CD4-positive, alpha-beta T cell (primary cell): ENCODE results near the gene FIBCD1. TPM values are rescaled to one million over a fixed set of nuclear protein-coding genes. Genes with fewer than 3 reads are reported as not detected.

Experiments used
- ATAC-seq: fragments of 200-7000 bp; cut with Tn5 transposase; one replicate; pipeline ENCODE4 v1.10.0; 2022; ENCODE audit warnings: mild to moderate bottlenecking; ENCODE audit not compliant: poor library complexity
- CTCF ChIA-PET: fragments of 350-600 bp; sonication (Branson Sonifier 250); formaldehyde crosslinking; loops from one replicate; lab custom pipeline; 2021; ENCODE audit warnings: antibody characterized with exemption, inconsistent platforms; lab: Charles Lee
- POLR2A ChIA-PET: fragments of 350-600 bp; sonication (Branson Sonifier 250); formaldehyde crosslinking; loops from one replicate; lab custom pipeline; 2021; ENCODE audit warnings: antibody characterized with exemption, inconsistent platforms; lab: Charles Lee
- DNase-seq, 14 experiments: peaks; one replicate each; pipeline ENCODE4 v3.0.0-alpha.2; 2013 to 2020; ENCODE audit warnings: mixed read lengths in 2 of 14
- H3K27ac ChIP-seq, 2 donors: one replicate each; pipeline versions ENCODE4 v1.5.1 to v1.7.0; 2013; ENCODE audit warnings: low read length in 2 of 2, low read depth in 1 of 2, mild to moderate bottlenecking in 1 of 2
- H3K27me3 ChIP-seq, 2 experiments: 1 replicate in 1 of 2; 2 replicates in 1 of 2; pipeline versions ENCODE4 v1.6.1 to v1.7.0; 2013; ENCODE audit warnings: low read length in 2 of 2, control low read depth in 1 of 2, mild to moderate bottlenecking in 1 of 2, moderate library complexity in 1 of 2; ENCODE audit not compliant: insufficient read depth in 2 of 2, control insufficient read depth in 1 of 2
- H3K36me3 ChIP-seq: one replicate; pipeline ENCODE4 v1.6.1; 2013; ENCODE audit warnings: low read length, control low read depth; ENCODE audit not compliant: insufficient read depth
- H3K4me1 ChIP-seq: one replicate; pipeline ENCODE4 v1.6.1; 2013; ENCODE audit warnings: low read length, control low read depth; ENCODE audit not compliant: insufficient read depth
- H3K4me3 ChIP-seq: one replicate; pipeline ENCODE4 v1.5.1; 2013; ENCODE audit warnings: mild to moderate bottlenecking, low read length, moderate library complexity
- H3K9me3 ChIP-seq, 2 experiments: 1 replicate in 1 of 2; 2 replicates in 1 of 2; pipeline versions ENCODE4 v1.6.1 to v1.7.0; 2013; ENCODE audit warnings: low read length in 2 of 2, mild to moderate bottlenecking in 2 of 2, control low read depth in 1 of 2, moderate library complexity in 1 of 2; ENCODE audit not compliant: control insufficient read depth in 1 of 2, insufficient read depth in 1 of 2
- H3K27ac Mint-ChIP-seq: one replicate; pipeline ENCODE4 v1.8.0; 2020; ENCODE audit warnings: mixed read lengths
- H3K27me3 Mint-ChIP-seq: one replicate; pipeline ENCODE4 v1.8.0; 2021; ENCODE audit warnings: mixed read lengths
- H3K36me3 Mint-ChIP-seq: one replicate; pipeline ENCODE4 v1.8.0; 2021; ENCODE audit warnings: low read depth, mixed read lengths
- H3K4me1 Mint-ChIP-seq: one replicate; pipeline ENCODE4 v1.8.0; 2021; ENCODE audit warnings: low read depth, mixed read lengths
- H3K4me3 Mint-ChIP-seq: one replicate; pipeline ENCODE4 v1.8.0; 2020; ENCODE audit warnings: mild to moderate bottlenecking, mixed read lengths
- H3K9me3 Mint-ChIP-seq: one replicate; pipeline ENCODE4 v1.8.0; 2020; ENCODE audit warnings: mixed read lengths
- intact Hi-C, 2 experiments: fragments of 100-400 bp; cut with DNase I in 1 of 2; cut with micrococcal nuclease in 1 of 2; formaldehyde crosslinking; loops; one replicate each; pipeline versions ENCODE4 v1.15.1 to v1.9.0; 2023 to 2025; cut with DNase I, micrococcal nuclease
- total RNA-seq, 174 experiments: library from RNA in 2 of 174; stranded (reverse) in 2 of 174; gene quantifications; one replicate each; pipeline ENCODE4 v1.2.3 and lab custom pipeline; 2021 to 2026
- TF ChIP-seq, protein P1 (sequence below): fragments of 200-600 bp; IDR thresholded peaks from one replicate; pipeline ENCODE4 v1.8.0; 2022; ENCODE audit warnings: antibody characterized with exemption, mild to moderate bottlenecking

Gene FIBCD1
- total RNA-seq, 2 experiments from 2014 or later: not detected

DNA sequence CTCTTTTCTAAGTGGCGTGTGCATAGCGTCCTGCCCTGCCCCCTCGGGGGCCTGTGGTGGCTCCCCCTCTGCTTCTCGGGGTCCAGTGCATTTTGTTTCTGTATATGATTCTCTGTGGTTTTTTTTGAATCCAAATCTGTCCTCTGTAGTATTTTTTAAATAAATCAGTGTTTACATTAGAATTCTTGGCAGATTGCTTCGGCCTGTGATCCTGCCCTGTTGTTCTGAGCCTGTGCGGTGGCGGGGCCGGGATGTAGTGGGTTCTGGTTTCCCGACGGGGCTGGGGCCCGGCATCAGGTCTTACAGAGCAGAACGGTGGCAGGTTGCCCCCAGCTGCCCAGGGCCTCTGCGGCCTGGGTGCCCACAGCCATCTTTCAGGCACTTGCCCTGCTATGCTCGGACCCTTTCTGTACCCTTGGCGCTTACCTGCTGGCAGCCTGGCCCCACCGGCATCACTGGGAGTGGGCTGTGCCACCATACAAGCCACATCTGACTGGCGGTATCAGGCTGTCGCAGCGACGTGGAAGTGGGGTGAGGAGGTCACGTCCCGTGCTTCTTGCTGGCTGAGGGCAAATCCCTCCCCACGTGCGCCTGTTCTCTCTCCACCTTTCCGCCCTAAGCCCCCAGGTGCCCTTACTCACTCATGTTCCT is 51.4 kb downstream of the FIBCD1 start:
- H3K27ac ChIP-seq: no peak overlapping the region
- H3K9me3 ChIP-seq: no peaks in the 10 kb centered on the region
- no peak overlapping the region for H3K4me3 Mint-ChIP-seq
- peaks cover 40% of the 10 kb centered on the region for H3K36me3 ChIP-seq
- no peak for ATAC-seq
- no peaks in the 10 kb centered on the region for H3K4me1 Mint-ChIP-seq
- H3K27me3 ChIP-seq: no peaks in the 10 kb centered on the region
- POLR2A ChIA-PET: no interaction called here
- H3K27me3 Mint-ChIP-seq: no peaks in the 10 kb centered on the region
- CTCF ChIA-PET: interaction anchor here (0.6 kb wide), 1 partner anchor 651 kb away, joined by 3 read pairs; no protein-coding TSS in a partner anchor
- TF ChIP-seq, protein P1, sequence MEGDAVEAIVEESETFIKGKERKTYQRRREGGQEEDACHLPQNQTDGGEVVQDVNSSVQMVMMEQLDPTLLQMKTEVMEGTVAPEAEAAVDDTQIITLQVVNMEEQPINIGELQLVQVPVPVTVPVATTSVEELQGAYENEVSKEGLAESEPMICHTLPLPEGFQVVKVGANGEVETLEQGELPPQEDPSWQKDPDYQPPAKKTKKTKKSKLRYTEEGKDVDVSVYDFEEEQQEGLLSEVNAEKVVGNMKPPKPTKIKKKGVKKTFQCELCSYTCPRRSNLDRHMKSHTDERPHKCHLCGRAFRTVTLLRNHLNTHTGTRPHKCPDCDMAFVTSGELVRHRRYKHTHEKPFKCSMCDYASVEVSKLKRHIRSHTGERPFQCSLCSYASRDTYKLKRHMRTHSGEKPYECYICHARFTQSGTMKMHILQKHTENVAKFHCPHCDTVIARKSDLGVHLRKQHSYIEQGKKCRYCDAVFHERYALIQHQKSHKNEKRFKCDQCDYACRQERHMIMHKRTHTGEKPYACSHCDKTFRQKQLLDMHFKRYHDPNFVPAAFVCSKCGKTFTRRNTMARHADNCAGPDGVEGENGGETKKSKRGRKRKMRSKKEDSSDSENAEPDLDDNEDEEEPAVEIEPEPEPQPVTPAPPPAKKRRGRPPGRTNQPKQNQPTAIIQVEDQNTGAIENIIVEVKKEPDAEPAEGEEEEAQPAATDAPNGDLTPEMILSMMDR: no peak
- H3K27ac Mint-ChIP-seq: no peak overlapping the region
- intact Hi-C loops: no loop called here
- DNase-seq: no peak
- H3K36me3 Mint-ChIP-seq: peaks cover 55% of the 10 kb centered on the region
- no peaks in the 10 kb centered on the region for H3K4me1 ChIP-seq
- no peaks in the 10 kb centered on the region for H3K9me3 Mint-ChIP-seq
- H3K4me3 ChIP-seq: no peak overlapping the region

DNA sequence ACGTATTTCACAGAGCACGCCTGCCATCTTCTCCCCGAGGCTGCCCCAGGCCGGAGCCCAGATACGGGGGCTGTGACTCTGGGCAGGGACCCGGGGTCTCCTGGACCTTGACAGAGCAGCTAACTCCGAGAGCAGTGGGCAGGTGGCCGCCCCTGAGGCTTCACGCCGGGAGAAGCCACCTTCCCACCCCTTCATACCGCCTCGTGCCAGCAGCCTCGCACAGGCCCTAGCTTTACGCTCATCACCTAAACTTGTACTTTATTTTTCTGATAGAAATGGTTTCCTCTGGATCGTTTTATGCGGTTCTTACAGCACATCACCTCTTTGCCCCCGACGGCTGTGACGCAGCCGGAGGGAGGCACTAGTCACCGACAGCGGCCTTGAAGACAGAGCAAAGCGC is 52.1 kb downstream of the FIBCD1 start:
- ChIA-PET POLR2A (no interaction called here), CTCF (interaction anchor here (0.6 kb wide), 1 partner anchor 650 kb away, joined by 3 read pairs; no protein-coding TSS in a partner anchor)
- DNase-seq: no peak
- peaks cover 59% of the 10 kb centered on the region for H3K36me3 Mint-ChIP-seq
- H3K27ac ChIP-seq: no peak overlapping the region
- H3K4me3 ChIP-seq: no peak overlapping the region
- no peaks in the 10 kb centered on the region for H3K27me3 Mint-ChIP-seq
- no peak overlapping the region for H3K4me3 Mint-ChIP-seq
- H3K4me1 Mint-ChIP-seq: no peaks in the 10 kb centered on the region
- peaks cover 43% of the 10 kb centered on the region for H3K36me3 ChIP-seq
- H3K27me3 ChIP-seq: no peaks in the 10 kb centered on the region
- no peak overlapping the region for H3K27ac Mint-ChIP-seq
- H3K9me3 ChIP-seq: no peaks in the 10 kb centered on the region
- intact Hi-C loops: no loop called here
- no peak for ATAC-seq
- no peaks in the 10 kb centered on the region for H3K4me1 ChIP-seq
- no peaks in the 10 kb centered on the region for H3K9me3 Mint-ChIP-seq
- TF ChIP-seq, protein P1: no peak

DNA sequence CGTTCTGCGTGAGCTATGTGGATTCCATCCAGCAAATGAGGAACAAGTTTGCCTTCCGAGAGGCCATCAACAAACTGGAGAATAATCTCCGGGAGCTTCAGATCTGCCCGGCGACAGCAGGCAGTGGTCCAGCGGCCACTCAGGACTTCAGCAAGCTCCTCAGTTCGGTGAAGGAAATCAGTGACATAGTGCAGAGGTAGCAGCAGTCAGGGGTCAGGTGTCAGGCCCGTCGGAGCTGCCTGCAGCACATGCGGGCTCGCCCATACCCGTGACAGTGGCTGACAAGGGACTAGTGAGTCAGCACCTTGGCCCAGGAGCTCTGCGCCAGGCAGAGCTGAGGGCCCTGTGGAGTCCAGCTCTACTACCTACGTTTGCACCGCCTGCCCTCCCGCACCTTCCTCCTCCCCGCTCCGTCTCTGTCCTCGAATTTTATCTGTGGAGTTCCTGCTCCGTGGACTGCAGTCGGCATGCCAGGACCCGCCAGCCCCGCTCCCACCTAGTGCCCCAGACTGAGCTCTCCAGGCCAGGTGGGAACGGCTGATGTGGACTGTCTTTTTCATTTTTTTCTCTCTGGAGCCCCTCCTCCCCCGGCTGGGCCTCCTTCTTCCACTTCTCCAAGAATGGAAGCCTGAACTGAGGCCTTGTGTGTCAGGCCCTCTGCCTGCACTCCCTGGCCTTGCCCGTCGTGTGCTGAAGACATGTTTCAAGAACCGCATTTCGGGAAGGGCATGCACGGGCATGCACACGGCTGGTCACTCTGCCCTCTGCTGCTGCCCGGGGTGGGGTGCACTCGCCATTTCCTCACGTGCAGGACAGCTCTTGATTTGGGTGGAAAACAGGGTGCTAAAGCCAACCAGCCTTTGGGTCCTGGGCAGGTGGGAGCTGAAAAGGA is 53.3 kb downstream of the FIBCD1 start:
- H3K4me1 Mint-ChIP-seq: no peaks in the 10 kb centered on the region
- no peaks in the 10 kb centered on the region for H3K9me3 Mint-ChIP-seq
- intact Hi-C loops: no loop called here
- Histone ChIP-seq H3K4me1 (no peaks in the 10 kb centered on the region), H3K27me3 (no peaks in the 10 kb centered on the region), H3K27ac (no peak overlapping the region), H3K9me3 (no peaks in the 10 kb centered on the region), H3K36me3 (peaks cover 54% of the 10 kb centered on the region), H3K4me3 (no peak overlapping the region)
- no peak overlapping the region for H3K4me3 Mint-ChIP-seq
- no peaks in the 10 kb centered on the region for H3K27me3 Mint-ChIP-seq
- DNase-seq (no peak), ATAC-seq (no peak)
- no peak overlapping the region for H3K27ac Mint-ChIP-seq
- POLR2A ChIA-PET: no interaction called here
- CTCF ChIA-PET: no interaction called here
- TF ChIP-seq, protein P1: no peak
- peaks cover 70% of the 10 kb centered on the region for H3K36me3 Mint-ChIP-seq
